Pons (tissue), 1 donor: Measurements from ENCODE around the gene USO1.

ENCODE experiments used
- DNase-seq: peaks from one replicate; pipeline ENCODE4 v3.0.0-alpha.2; 2016; ENCODE audit warnings: low spot score

The USO1 gene

GRCh38 chr4:75843596-75843995 lies 119.2 kb downstream of the USO1 start:
- no peak for DNase-seq

- DNase-seq: peak; percentile 16
These were observed 119.8 kb downstream of the USO1 start for GRCh38 chr4:75844151-75844662.

GRCh38 chr4:75845992-75846391 lies 121.6 kb downstream of the USO1 start:
- no peak for DNase-seq

GRCh38 chr4:75848171-75848760 lies 123.9 kb downstream of the USO1 start:
- peak; percentile 77 for DNase-seq

GRCh38 chr4:75848891-75849290 lies 124.5 kb downstream of the USO1 start:
- no peak for DNase-seq

GRCh38 chr4:75849461-75849860 lies 125.1 kb downstream of the USO1 start:
- DNase-seq: no peak

- no peak for DNase-seq
These were observed 134.3 kb downstream of the USO1 start for GRCh38 chr4:75858721-75859120.

GRCh38 chr4:75860606-75861005 lies 136.2 kb downstream of the USO1 start:
- no peak for DNase-seq
